ENCODE data around the gene CFAP210.

DNA sequence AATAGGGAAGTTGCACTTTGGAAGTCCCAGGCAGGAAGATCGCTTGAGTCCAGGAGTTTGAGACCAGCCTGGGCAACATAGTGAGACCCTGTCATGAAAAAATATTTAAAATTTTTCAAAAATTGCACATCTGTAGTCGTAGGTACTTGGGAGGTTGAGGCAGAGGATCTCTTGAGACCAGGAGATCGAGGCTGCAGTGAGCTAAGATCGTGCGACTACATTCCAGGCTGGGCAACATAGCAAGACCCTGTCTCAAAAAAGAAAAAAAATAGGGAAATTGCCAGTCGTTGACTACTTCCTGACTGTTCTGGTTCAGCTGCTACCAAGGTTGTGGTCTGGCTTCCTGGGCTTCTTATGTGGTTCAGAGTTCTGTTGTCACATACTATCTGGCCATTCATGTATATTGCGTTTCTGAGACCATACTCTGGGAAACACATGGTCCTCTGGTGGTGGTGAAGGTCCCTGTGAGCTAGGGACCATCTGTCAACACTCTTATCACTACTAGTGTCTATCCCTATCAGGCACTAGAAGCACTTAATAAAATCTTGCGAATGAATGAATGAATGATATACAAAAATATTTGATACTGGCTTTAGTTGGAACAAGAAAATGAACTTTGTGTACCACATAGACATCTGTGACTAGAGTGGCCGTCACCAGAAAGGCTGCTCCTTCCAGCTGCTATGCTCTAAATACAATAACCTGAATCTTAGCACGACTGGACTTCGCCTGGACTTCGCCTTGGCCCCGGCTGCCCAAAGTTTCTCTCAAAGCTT lies 38.6 kb upstream of the CFAP210 start:
- TF ChIP-seq CTCF (conservative IDR thresholded peaks at IDR 0.05 in 1 of 2, IDR thresholded peaks at IDR 0.05 in 1 of 2; ENCODE audit: low read depth in 1 of 2, low read length in 2 of 2) (no peak), EZH2 (IDR thresholded peaks at IDR 0.05; ENCODE audit: low read length, missing control alignments) (no peak)

All from fibroblast of lung (primary cell).